ENCODE measurements around the gene AJM1. TPM values are rescaled to one million over a fixed set of nuclear protein-coding genes. Genes with fewer than 3 reads are reported as not detected.

Gene AJM1
- total and polyA plus RNA-seq, 2 of the 8 experiments (the other 6 are each of a cell fraction or from before 2014, with no cell fraction given), result 0.12 to 0.97 TPM

DNA sequence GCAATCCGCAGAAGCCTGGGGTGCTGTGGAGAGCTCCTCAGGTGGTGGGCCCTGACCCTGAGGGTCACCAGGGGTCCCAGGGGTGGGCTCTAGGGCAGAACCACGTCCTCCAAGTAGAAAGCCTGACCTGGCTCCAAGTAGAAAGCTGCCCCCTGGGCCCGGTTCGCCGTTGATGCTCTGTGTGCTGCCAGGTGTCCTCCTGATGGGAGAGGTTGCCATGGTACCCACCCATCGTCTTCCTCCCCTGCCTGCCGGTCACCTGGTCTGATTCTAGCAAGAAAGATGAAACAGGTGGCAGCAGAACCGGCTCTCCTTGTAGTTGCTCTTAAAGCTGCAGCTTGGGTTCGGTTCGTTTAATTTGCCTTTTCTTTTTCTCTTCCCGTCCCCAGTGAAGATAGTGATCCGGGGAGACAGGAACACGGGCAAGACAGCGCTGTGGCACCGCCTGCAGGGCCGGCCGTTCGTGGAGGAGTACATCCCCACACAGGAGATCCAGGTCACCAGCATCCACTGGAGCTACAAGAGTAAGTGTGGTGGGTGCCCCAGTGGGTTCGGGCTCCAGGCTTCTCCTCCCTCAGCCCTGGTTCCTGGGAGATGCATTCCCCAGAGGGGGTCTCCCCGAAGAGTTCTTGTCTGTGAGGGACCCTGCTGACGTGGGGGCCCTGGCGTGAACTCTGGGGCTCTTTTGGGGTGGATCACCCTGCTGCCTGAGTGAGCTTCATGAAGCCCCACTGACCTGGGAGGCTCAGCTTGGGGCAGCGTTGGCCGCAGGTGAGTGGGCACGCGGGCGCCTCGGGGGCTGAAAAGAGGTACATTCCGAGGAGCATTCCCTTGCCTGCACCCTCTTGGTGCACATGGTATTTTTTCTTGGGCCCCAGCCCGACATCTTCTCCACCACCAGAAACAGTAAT, 18.9 kb upstream of the AJM1 start (continued):
- TF ChIP-seq HDAC2 (IDR thresholded peaks at IDR 0.05; ENCODE audit: borderline replicate concordance in 1 of 2, low read depth in 2 of 2, low read length in 2 of 2) (no peak), SIRT6 (IDR thresholded peaks at IDR 0.05; ENCODE audit: low read length) (no peak), SIN3A (conservative IDR thresholded peaks at IDR 0.05 in 1 of 2, IDR thresholded peaks at IDR 0.05 in 1 of 2; ENCODE audit: low read depth in 1 of 2, low read length in 2 of 2) (no peak), JUN (IDR thresholded peaks at IDR 0.05; ENCODE audit: low read depth, low read length) (no peak), CBX8 (IDR thresholded peaks at IDR 0.05; ENCODE audit: borderline replicate concordance, low read depth, low read length) (no peak)

All from H1 (cell line).